HG03520 (cell line): Measurements from ENCODE around the gene TUSC2.

Experiments used
- ATAC-seq: cut with Tn5 transposase; IDR thresholded peaks from one replicate; pipeline ENCODE4 v1.9.1; 2021; ENCODE audit warnings: mild to moderate bottlenecking, moderate library complexity; ENCODE audit not compliant: unreplicated experiment

TUSC2 gene

GRCh38 chr3:50276762-50277101 lies 51.3 kb downstream of the TUSC2 start:
- ATAC-seq: no peak

GRCh38 chr3:50275996-50276761 lies 51.8 kb downstream of the TUSC2 start:
- ATAC-seq: no peak

GRCh38 chr3:50275141-50275995 lies 52.7 kb downstream of the TUSC2 start:
- ATAC-seq: no peak
